ENCODE data around the gene PRAC1.

PRAC1 gene

GRCh38 chr17:48735062-48735351 lies 12.7 kb upstream of the PRAC1 start:
- H3K9me3 ChIP-seq (ENCODE audit: insufficient read depth, low read length, severe bottlenecking) = no peaks in the 10 kb centered on the region
- ATAC-seq (ENCODE audit: insufficient read depth, low read depth) (no peak), DNase-seq (no peak)
- no peak overlapping the region for H3K4me2 ChIP-seq (ENCODE audit: insufficient read depth, low read length)
- H3K27ac ChIP-seq (ENCODE audit: low read length) = no peak overlapping the region
- no peaks in the 10 kb centered on the region for H4K20me1 ChIP-seq (ENCODE audit: insufficient read depth, low read length)
- no peaks in the 10 kb centered on the region for H3K4me1 ChIP-seq (ENCODE audit: insufficient read depth, low read length)
- no peak overlapping the region for H3K4me3 ChIP-seq (ENCODE audit: low read depth in 1 of 2, low read length in 2 of 2)
- no peak overlapping the region for H3K9ac ChIP-seq (ENCODE audit: low read depth, low read length)
- no peaks in the 10 kb centered on the region for H3K79me2 ChIP-seq (ENCODE audit: insufficient read depth, low read length)
- H2AFZ ChIP-seq (ENCODE audit: low read depth, low read length) = no peak overlapping the region
- no peaks in the 10 kb centered on the region for H3K36me3 ChIP-seq (ENCODE audit: insufficient read depth, low read length)
- no peak for TF ChIP-seq EZH2 (IDR thresholded peaks at IDR 0.05; ENCODE audit: borderline replicate concordance, low read depth, low read length, severe bottlenecking)
- no peak for TF ChIP-seq CTCF (IDR thresholded peaks at IDR 0.05; ENCODE audit: borderline replicate concordance, extremely low read depth, low read length, poor library complexity, severe bottlenecking)
- H3K27me3 ChIP-seq (ENCODE audit: insufficient read depth, low read length, poor library complexity) = peaks cover 51% of the 10 kb centered on the region

- DNase-seq (no peak), ATAC-seq (ENCODE audit: insufficient read depth, low read depth) (no peak)
- no peaks in the 10 kb centered on the region for H4K20me1 ChIP-seq (ENCODE audit: insufficient read depth, low read length)
- no peaks in the 10 kb centered on the region for H3K79me2 ChIP-seq (ENCODE audit: insufficient read depth, low read length)
- H3K27me3 ChIP-seq (ENCODE audit: insufficient read depth, low read length, poor library complexity) = peaks cover 55% of the 10 kb centered on the region
- no peak overlapping the region for H3K27ac ChIP-seq (ENCODE audit: low read length)
- no peak overlapping the region for H2AFZ ChIP-seq (ENCODE audit: low read depth, low read length)
- H3K9ac ChIP-seq (ENCODE audit: low read depth, low read length) = no peak overlapping the region
- H3K9me3 ChIP-seq (ENCODE audit: insufficient read depth, low read length, severe bottlenecking) = no peaks in the 10 kb centered on the region
- no peaks in the 10 kb centered on the region for H3K4me1 ChIP-seq (ENCODE audit: insufficient read depth, low read length)
- no peak overlapping the region for H3K4me3 ChIP-seq (ENCODE audit: low read depth in 1 of 2, low read length in 2 of 2)
- TF ChIP-seq CTCF (IDR thresholded peaks at IDR 0.05; ENCODE audit: borderline replicate concordance, extremely low read depth, low read length, poor library complexity, severe bottlenecking) (no peak), EZH2 (IDR thresholded peaks at IDR 0.05; ENCODE audit: borderline replicate concordance, low read depth, low read length, severe bottlenecking) (no peak)
- no peaks in the 10 kb centered on the region for H3K36me3 ChIP-seq (ENCODE audit: insufficient read depth, low read length)
- H3K4me2 ChIP-seq (ENCODE audit: insufficient read depth, low read length) = no peak overlapping the region
Measured at GRCh38 chr17:48734333-48735061, 12.2 kb upstream of the PRAC1 start.

DNA sequence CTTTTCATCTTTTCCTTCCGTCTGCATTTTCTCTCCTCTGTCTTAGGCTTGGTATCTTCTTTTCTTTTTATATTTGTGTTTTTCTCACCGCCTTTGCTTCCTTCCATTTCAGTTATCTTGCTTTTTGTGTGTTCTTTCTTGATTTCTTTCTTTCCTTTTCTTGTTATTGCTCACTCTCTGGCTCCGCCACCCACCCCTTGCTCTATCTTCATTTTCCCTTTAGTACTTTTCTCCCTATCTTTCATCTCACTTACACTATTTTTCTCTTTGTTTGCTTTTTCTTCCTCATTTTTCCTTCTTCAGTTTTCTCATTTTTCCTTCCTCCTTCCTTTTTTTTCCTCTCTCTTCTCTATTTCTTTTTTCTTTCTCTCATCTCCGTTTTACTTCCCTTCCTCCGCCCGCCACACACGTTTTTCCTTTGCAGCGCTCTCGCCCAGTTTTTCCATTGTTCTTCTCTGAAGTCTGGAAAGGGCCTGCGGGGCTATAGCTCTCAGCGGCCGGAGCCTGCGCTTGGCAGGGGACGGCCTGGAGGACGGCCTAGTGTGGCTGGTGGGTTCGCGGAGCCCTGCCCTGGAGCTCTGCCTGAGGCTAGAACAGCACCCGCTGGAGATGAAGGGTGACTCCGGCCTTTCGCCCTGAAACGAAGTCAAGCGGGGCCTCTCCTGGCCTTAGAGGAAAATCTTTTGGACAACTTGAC lies 11.5 kb upstream of the PRAC1 start:
- Histone ChIP-seq H3K27me3 (ENCODE audit: insufficient read depth, low read length, poor library complexity) (peaks cover 58% of the 10 kb centered on the region), H3K27ac (ENCODE audit: low read length) (no peak overlapping the region), H3K36me3 (ENCODE audit: insufficient read depth, low read length) (no peaks in the 10 kb centered on the region), H3K4me3 (ENCODE audit: low read depth in 1 of 2, low read length in 2 of 2) (no peak overlapping the region), H3K9ac (ENCODE audit: low read depth, low read length) (no peak overlapping the region), H3K4me1 (ENCODE audit: insufficient read depth, low read length) (no peaks in the 10 kb centered on the region), H3K9me3 (ENCODE audit: insufficient read depth, low read length, severe bottlenecking) (no peaks in the 10 kb centered on the region), H4K20me1 (ENCODE audit: insufficient read depth, low read length) (no peaks in the 10 kb centered on the region), H3K79me2 (ENCODE audit: insufficient read depth, low read length) (no peaks in the 10 kb centered on the region), H2AFZ (ENCODE audit: low read depth, low read length) (no peak overlapping the region), H3K4me2 (ENCODE audit: insufficient read depth, low read length) (no peak overlapping the region)
- DNase-seq (no peak), ATAC-seq (ENCODE audit: insufficient read depth, low read depth) (no peak)
- TF ChIP-seq CTCF (IDR thresholded peaks at IDR 0.05; ENCODE audit: borderline replicate concordance, extremely low read depth, low read length, poor library complexity, severe bottlenecking) (no peak), EZH2 (IDR thresholded peaks at IDR 0.05; ENCODE audit: borderline replicate concordance, low read depth, low read length, severe bottlenecking) (no peak)
